ENCODE measurements around the gene SLC2A13.
A peak's percentile ranks its signal among the peaks of the same experiment; 100 is the strongest.

Gene SLC2A13

DNA sequence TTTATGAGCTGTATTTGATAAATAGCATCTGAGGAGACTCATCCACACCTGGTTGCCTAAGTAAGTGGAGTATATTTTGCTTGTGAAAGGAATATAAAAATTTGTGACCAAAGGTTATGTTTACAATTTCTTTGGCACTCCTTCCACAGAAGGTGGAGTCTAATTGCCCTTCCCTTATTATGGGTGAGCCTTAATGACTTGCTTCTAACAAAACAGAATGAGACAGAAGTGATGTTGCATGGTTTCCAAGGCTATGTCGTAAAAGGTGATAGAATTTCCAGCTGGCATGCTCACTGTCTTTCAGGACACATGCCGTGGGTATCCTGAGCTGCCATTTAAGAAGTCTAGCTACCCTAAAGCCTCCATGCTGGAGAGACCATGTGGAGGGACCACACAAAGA lies 369.5 kb downstream of the SLC2A13 start:
- ChIA-PET CTCF (no interaction called here), POLR2A (no interaction called here)
- Histone ChIP-seq H3K9me3 (ENCODE audit: control insufficient read depth, insufficient read depth, low read depth, low read length) (no peaks in the 10 kb centered on the region), H3K36me3 (ENCODE audit: control insufficient read depth in 2 of 2, insufficient read depth in 1 of 2, low read length in 2 of 2) (no peaks in the 10 kb centered on the region), H3K4me1 (ENCODE audit: control insufficient read depth, insufficient read depth, low read length) (no peaks in the 10 kb centered on the region), H3K4me3 (ENCODE audit: low read depth, low read length) (no peak overlapping the region), H3K27ac (ENCODE audit: extremely low read depth, low read depth, low read length) (no peak overlapping the region)
- TF ChIP-seq, protein P1, sequence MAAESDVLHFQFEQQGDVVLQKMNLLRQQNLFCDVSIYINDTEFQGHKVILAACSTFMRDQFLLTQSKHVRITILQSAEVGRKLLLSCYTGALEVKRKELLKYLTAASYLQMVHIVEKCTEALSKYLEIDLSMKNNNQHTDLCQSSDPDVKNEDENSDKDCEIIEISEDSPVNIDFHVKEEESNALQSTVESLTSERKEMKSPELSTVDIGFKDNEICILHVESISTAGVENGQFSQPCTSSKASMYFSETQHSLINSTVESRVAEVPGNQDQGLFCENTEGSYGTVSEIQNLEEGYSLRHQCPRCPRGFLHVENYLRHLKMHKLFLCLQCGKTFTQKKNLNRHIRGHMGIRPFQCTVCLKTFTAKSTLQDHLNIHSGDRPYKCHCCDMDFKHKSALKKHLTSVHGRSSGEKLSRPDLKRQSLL (tag by site-specific recombination; IDR thresholded peaks at IDR 0.05) = no peak
- TF ChIP-seq ZNF701 (tag by site-specific recombination; IDR thresholded peaks at IDR 0.05) (no peak), ZNF580 (tag by site-specific recombination; IDR thresholded peaks at IDR 0.05) (no peak), YY2 (tag by site-specific recombination; IDR thresholded peaks at IDR 0.05) (no peak)
- TF ChIP-seq, protein P2, sequence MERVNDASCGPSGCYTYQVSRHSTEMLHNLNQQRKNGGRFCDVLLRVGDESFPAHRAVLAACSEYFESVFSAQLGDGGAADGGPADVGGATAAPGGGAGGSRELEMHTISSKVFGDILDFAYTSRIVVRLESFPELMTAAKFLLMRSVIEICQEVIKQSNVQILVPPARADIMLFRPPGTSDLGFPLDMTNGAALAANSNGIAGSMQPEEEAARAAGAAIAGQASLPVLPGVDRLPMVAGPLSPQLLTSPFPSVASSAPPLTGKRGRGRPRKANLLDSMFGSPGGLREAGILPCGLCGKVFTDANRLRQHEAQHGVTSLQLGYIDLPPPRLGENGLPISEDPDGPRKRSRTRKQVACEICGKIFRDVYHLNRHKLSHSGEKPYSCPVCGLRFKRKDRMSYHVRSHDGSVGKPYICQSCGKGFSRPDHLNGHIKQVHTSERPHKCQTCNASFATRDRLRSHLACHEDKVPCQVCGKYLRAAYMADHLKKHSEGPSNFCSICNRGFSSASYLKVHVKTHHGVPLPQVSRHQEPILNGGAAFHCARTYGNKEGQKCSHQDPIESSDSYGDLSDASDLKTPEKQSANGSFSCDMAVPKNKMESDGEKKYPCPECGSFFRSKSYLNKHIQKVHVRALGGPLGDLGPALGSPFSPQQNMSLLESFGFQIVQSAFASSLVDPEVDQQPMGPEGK (tag by site-specific recombination; IDR thresholded peaks at IDR 0.05) = no peak

- H3K9me3 ChIP-seq (ENCODE audit: control insufficient read depth, insufficient read depth, low read depth, low read length) = no peaks in the 10 kb centered on the region
- TF ChIP-seq FEZF1 (tag by site-specific recombination; IDR thresholded peaks at IDR 0.05) = peak; percentile 37; the same call in 1 of the 2 replicates
- no peak for TF ChIP-seq YY2 (tag by site-specific recombination; IDR thresholded peaks at IDR 0.05)
- no peak for TF ChIP-seq GLI2 (tag by site-specific recombination; IDR thresholded peaks at IDR 0.05; ENCODE audit: borderline replicate concordance, low read depth)
- no peak for TF ChIP-seq ZNF76 (tag by site-specific recombination; IDR thresholded peaks at IDR 0.05; ENCODE audit: borderline replicate concordance, low read depth)
- TF ChIP-seq ZNF510 (tag by site-specific recombination; IDR thresholded peaks at IDR 0.05; ENCODE audit: insufficient replicate concordance) = peak; percentile 16
- no peak for TF ChIP-seq ZNF521 (tag by site-specific recombination; IDR thresholded peaks at IDR 0.05)
- TF ChIP-seq PRDM10 (tag by site-specific recombination; IDR thresholded peaks at IDR 0.05) = peak; percentile 55
- TF ChIP-seq ZFP37 (tag by site-specific recombination; IDR thresholded peaks at IDR 0.05) = no peak
- no peak overlapping the region for H3K4me3 ChIP-seq (ENCODE audit: low read depth, low read length)
- H3K4me1 ChIP-seq (ENCODE audit: control insufficient read depth, insufficient read depth, low read length) = no peaks in the 10 kb centered on the region
- H3K27ac ChIP-seq (ENCODE audit: extremely low read depth, low read depth, low read length) = no peak overlapping the region
- H3K36me3 ChIP-seq (ENCODE audit: control insufficient read depth in 2 of 2, insufficient read depth in 1 of 2, low read length in 2 of 2) = no peaks in the 10 kb centered on the region
- CTCF ChIA-PET = no interaction called here
- POLR2A ChIA-PET = no interaction called here
Observed at GRCh38 chr12:39723831-39724230, 382.1 kb downstream of the SLC2A13 start.

DNA sequence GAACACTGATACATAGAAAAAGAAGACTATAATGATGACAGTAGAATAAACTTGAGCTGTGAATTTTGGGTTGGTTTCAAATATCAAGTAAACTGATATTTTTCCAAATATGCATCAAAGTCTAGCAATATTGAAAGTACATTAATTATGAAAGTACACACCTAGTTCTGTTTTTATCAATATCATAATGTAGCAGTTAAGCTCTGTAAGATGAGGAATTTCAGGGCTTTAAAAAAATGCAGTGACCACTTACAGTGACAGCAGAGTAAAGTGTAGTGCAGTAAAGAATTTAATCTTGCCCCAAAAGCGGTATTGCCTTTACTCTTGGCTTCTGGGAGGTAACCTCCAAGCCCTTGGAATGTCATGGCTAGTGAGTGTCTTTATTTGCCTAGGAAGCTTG lies 383.4 kb downstream of the SLC2A13 start:
- ChIA-PET POLR2A (no interaction called here), CTCF (interaction anchor here (0.7 to 0.8 kb wide), 2 partner anchors 281 to 629 kb away, joined by 3 to 5 read pairs; no protein-coding TSS in a partner anchor)
- Histone ChIP-seq H3K27ac (ENCODE audit: extremely low read depth, low read depth, low read length) (no peak overlapping the region), H3K4me1 (ENCODE audit: control insufficient read depth, insufficient read depth, low read length) (no peaks in the 10 kb centered on the region), H3K9me3 (ENCODE audit: control insufficient read depth, insufficient read depth, low read depth, low read length) (no peaks in the 10 kb centered on the region), H3K36me3 (ENCODE audit: control insufficient read depth in 2 of 2, insufficient read depth in 1 of 2, low read length in 2 of 2) (no peaks in the 10 kb centered on the region), H3K4me3 (ENCODE audit: low read depth, low read length) (no peak overlapping the region)
- TF ChIP-seq ZNF843 (tag by site-specific recombination; IDR thresholded peaks at IDR 0.05) = no peak

Measured in HEK293 (cell line).